Activated naive CD8-positive, alpha-beta T cell treated with anti-CD3 and anti-CD28 coated beads, Interleukin-2, amount 10 ng/mL, durations not matched to agents 7 days and 5 days (primary cell): ENCODE data around the gene IGLL5. TPM values are rescaled to one million over a fixed set of nuclear protein-coding genes. Genes with fewer than 3 reads are reported as not detected.

Experiments used
- ATAC-seq: fragments of 150-1000 bp; cut with Tn5 transposase; one replicate; pipeline ENCODE4 v1.10.0; 2021; ENCODE audit warnings: low read depth, moderate library complexity
- POLR2A ChIA-PET: fragments of 350-600 bp; sonication (Branson Sonifier 250); formaldehyde crosslinking; loops from one replicate; lab custom pipeline; 2021; ENCODE audit warnings: antibody characterized with exemption; lab: Charles Lee
- DNase-seq: peaks from one replicate; pipeline ENCODE4 v3.0.0; 2021
- H3K27ac Mint-ChIP-seq: one replicate; pipeline ENCODE4 v1.8.0; 2022; ENCODE audit warnings: mild to moderate bottlenecking, mixed read lengths
- H3K27me3 Mint-ChIP-seq: one replicate; pipeline ENCODE4 v1.8.0; 2022; ENCODE audit warnings: mild to moderate bottlenecking, moderate library complexity, mixed read lengths
- H3K36me3 Mint-ChIP-seq: one replicate; pipeline ENCODE4 v1.8.0; 2021; ENCODE audit warnings: mild to moderate bottlenecking, mixed read lengths
- H3K4me1 Mint-ChIP-seq: one replicate; pipeline ENCODE4 v1.8.0; 2021; ENCODE audit warnings: mixed read lengths
- H3K4me3 Mint-ChIP-seq: one replicate; pipeline ENCODE4 v1.8.0; 2022; ENCODE audit warnings: mild to moderate bottlenecking, moderate library complexity, mixed read lengths
- H3K9me3 Mint-ChIP-seq: one replicate; pipeline ENCODE4 v1.8.0; 2021; ENCODE audit warnings: mixed read lengths
- total RNA-seq, 2 experiments: library from RNA; stranded (reverse); gene quantifications; one replicate each; pipeline ENCODE4 v1.2.3, GENCODE V29; 2021

Gene IGLL5
- total RNA-seq, 2 experiments from 2014 or later: not detected

DNA sequence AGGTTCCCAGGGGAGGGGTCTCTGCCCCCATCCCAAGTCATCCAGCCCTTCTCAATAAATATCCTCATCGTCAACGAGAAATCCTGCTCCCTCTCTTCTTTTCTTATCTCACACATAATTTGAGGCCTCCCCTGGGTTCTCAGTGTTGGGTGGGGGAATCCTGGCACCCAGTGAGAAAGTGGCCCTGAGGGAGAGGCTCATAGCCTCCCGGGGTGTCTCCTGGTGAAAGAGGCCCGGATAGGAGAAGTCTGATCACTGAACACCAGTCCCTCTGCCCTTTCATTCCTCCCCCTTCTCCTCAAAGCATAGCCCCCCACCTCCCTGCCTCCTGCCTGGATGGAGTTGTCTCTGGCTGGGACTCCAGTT, 35.3 kb downstream of the IGLL5 start:
- Mint-ChIP-seq H3K9me3 (no peaks in the 10 kb centered on the region), H3K4me3 (no peak overlapping the region), H3K36me3 (no peaks in the 10 kb centered on the region), H3K4me1 (peaks cover 5% of the 10 kb centered on the region), H3K27ac (no peak overlapping the region), H3K27me3 (peaks cover 7% of the 10 kb centered on the region)
- DNase-seq (no peak), ATAC-seq (no peak)
- POLR2A ChIA-PET: no interaction called here

- DNase-seq: no peak
- H3K27ac Mint-ChIP-seq: no peak overlapping the region
- peaks cover 8% of the 10 kb centered on the region for H3K4me1 Mint-ChIP-seq
- no peak for ATAC-seq
- POLR2A ChIA-PET: no interaction called here
- H3K9me3 Mint-ChIP-seq: no peaks in the 10 kb centered on the region
- H3K4me3 Mint-ChIP-seq: no peak overlapping the region
- H3K27me3 Mint-ChIP-seq: peaks cover 7% of the 10 kb centered on the region
- no peaks in the 10 kb centered on the region for H3K36me3 Mint-ChIP-seq
These were observed 35.8 kb downstream of the IGLL5 start for GRCh38 chr22:22923379-22923778.

DNA sequence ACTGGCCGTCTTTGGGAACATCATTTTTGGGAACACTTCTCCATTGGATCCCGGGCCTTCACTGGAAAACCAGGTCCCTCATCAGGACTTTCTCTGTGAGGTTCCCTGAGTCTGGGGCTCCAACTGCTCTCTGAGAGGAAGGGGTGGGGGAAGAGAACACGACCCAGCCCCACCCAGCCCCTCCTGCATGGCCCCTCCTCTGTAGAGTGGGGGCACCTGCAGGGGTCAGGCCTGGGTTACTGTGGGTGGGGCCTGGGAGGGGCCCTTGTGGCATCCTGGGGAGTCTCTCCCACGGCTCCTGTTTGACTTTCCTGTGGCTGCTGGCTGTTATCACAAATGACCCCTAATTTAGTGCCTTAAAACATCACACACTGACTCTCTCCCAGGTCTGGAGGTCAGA, 36.3 kb downstream of the IGLL5 start:
- DNase-seq (no peak), ATAC-seq (no peak)
- Mint-ChIP-seq H3K27me3 (peaks cover 7% of the 10 kb centered on the region), H3K4me3 (no peak overlapping the region), H3K9me3 (no peaks in the 10 kb centered on the region), H3K36me3 (no peaks in the 10 kb centered on the region), H3K27ac (no peak overlapping the region), H3K4me1 (peaks cover 13% of the 10 kb centered on the region)
- POLR2A ChIA-PET: no interaction called here

DNA sequence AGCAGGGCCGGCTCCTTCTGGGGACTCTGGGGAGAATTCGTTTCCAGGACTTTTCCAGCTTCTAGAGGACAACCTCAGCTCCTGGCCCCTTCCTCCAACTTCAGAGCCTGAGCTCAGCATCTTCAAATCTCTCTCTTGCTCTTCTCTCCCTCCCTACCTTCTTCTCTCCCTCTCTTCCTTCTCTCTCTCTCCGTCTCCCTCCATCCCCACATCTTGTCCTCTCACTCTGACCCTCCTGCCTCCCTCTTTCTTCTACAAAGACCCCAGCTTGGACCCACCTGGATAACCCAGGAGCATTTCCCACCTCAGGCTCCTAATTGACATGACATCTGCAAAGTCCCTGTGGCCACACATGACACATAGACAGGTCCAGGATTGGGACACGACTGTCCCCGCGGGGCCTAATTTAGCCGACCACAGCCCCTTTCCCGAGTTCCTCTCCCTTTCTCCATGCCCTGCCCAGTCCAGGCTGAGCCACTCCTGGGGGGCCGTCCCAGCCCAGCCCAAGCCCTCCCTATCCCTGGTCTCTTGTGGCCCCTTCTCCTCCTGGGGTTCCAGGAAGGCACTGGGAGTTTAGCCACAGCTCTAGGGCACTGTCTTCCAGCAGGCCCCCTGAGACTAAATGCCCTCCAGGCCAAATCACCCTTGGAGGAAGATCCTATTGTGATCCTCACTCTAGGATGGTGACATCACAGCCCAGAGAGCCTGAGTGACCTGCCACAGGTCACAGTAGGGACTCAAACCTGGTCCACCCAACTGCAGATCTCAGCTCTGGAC, 36.9 kb downstream of the IGLL5 start:
- no peaks in the 10 kb centered on the region for H3K36me3 Mint-ChIP-seq
- DNase-seq: no peak
- H3K9me3 Mint-ChIP-seq: no peaks in the 10 kb centered on the region
- H3K27me3 Mint-ChIP-seq: peaks cover 7% of the 10 kb centered on the region
- ATAC-seq: no peak
- POLR2A ChIA-PET: no interaction called here
- H3K4me1 Mint-ChIP-seq: peaks cover 17% of the 10 kb centered on the region
- no peak overlapping the region for H3K4me3 Mint-ChIP-seq
- H3K27ac Mint-ChIP-seq: no peak overlapping the region

- DNase-seq (no peak), ATAC-seq (no peak)
- H3K27ac Mint-ChIP-seq: no peak overlapping the region
- no peaks in the 10 kb centered on the region for H3K9me3 Mint-ChIP-seq
- POLR2A ChIA-PET: no interaction called here
- H3K36me3 Mint-ChIP-seq: no peaks in the 10 kb centered on the region
- peaks cover 17% of the 10 kb centered on the region for H3K4me1 Mint-ChIP-seq
- H3K4me3 Mint-ChIP-seq: no peak overlapping the region
- H3K27me3 Mint-ChIP-seq: peaks cover 7% of the 10 kb centered on the region
These were observed 37.7 kb downstream of the IGLL5 start for GRCh38 chr22:22925146-22925804.

- no peak overlapping the region for H3K27ac Mint-ChIP-seq
- H3K36me3 Mint-ChIP-seq: no peaks in the 10 kb centered on the region
- POLR2A ChIA-PET: no interaction called here
- DNase-seq (no peak), ATAC-seq (no peak)
- no peak overlapping the region for H3K4me3 Mint-ChIP-seq
- H3K9me3 Mint-ChIP-seq: no peaks in the 10 kb centered on the region
- H3K4me1 Mint-ChIP-seq: peaks cover 17% of the 10 kb centered on the region
- peaks cover 7% of the 10 kb centered on the region for H3K27me3 Mint-ChIP-seq
These were observed 38.3 kb downstream of the IGLL5 start for GRCh38 chr22:22925805-22926369.

- peaks cover 19% of the 10 kb centered on the region for H3K4me1 Mint-ChIP-seq
- ATAC-seq: no peak
- POLR2A ChIA-PET: no interaction called here
These were observed 39.0 kb downstream of the IGLL5 start for GRCh38 chr22:22926370-22927195.

DNA sequence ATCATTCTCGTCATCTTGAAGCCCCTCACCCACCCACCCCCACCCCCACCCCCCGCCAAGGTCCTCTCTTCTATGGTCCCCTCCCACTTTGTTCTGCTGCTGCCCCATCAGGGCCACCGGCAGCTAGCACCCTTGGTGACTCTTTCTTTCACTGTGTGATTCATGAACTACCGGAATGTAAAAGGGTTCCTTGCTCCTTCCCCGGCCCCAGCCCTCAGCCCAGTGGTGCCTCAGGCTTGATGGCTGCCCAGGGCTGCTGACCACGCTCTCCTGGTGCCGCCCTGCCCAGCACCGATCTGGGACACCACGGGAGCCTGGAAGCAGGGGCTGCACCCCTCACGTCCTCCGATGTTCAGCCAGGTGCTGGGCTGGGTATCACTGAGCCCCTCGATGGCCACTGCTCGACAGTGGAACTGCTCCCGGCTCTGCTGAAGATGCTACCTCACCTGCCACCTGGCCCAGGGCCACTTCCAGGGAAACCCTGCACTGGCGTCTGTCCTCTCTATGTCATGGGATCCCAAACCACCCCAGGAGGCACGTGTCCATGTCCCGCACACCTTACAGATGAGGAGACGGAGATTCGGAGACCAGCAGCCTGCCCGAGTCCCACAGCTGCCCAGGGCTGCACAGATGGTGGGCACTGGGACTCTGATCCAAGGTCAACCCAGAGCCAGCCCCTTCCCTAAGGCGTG, 39.7 kb downstream of the IGLL5 start:
- Mint-ChIP-seq H3K27me3 (peaks cover 7% of the 10 kb centered on the region), H3K4me3 (no peak overlapping the region), H3K9me3 (no peaks in the 10 kb centered on the region), H3K4me1 (peaks cover 19% of the 10 kb centered on the region), H3K27ac (no peak overlapping the region), H3K36me3 (no peaks in the 10 kb centered on the region)
- DNase-seq (no peak), ATAC-seq (no peak)
- POLR2A ChIA-PET: no interaction called here

More at GRCh38 chr22:22926370-22927195, 39.0 kb downstream of the IGLL5 start:
- Mint-ChIP-seq H3K27me3 (peaks cover 7% of the 10 kb centered on the region), H3K27ac (no peak overlapping the region), H3K4me3 (no peak overlapping the region), H3K9me3 (no peaks in the 10 kb centered on the region), H3K36me3 (no peaks in the 10 kb centered on the region)
- DNase-seq: no peak

DNA sequence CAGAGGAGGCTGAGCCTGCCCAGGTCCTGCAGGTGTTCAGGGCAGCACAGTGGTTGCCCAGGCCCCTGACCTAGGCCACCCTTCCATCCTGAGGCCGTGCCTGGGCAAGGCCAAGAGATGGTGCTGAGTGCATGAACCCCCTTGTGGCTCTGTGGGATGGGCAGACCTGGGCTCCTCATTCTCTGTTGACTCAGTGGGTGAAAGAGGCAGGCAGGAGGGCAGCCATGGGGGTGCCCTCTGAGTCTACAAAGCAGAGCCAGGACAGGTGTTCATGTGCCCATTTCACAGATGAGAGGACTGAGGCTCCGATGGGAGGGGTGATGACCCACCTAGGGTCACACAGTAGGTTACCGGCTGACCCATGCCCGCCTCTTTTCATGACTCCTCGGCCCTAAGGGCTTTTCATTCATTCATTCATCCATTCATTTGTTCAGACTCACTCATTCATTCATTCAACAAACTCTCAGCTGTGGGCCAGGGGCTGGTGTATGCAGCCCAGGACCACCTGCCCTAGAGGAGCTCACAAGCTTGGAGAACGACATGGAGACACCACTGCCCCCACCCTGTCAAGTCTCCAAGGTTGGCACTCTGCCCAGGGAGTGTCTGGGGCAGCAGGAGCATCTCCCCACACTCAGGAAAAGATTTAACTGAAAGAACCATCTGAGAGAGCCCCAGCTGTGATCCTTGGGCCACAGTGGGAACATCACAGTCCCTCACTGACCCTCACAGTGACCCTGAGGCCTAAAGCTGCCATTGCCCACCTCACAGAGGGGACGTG, 40.5 kb downstream of the IGLL5 start:
- Mint-ChIP-seq H3K9me3 (no peaks in the 10 kb centered on the region), H3K27ac (peak overlapping the region; percentile 11), H3K36me3 (no peaks in the 10 kb centered on the region), H3K4me3 (no peak overlapping the region), H3K27me3 (peaks cover 7% of the 10 kb centered on the region), H3K4me1 (peaks cover 19% of the 10 kb centered on the region)
- DNase-seq (no peak), ATAC-seq (no peak)
- POLR2A ChIA-PET: no interaction called here

DNA sequence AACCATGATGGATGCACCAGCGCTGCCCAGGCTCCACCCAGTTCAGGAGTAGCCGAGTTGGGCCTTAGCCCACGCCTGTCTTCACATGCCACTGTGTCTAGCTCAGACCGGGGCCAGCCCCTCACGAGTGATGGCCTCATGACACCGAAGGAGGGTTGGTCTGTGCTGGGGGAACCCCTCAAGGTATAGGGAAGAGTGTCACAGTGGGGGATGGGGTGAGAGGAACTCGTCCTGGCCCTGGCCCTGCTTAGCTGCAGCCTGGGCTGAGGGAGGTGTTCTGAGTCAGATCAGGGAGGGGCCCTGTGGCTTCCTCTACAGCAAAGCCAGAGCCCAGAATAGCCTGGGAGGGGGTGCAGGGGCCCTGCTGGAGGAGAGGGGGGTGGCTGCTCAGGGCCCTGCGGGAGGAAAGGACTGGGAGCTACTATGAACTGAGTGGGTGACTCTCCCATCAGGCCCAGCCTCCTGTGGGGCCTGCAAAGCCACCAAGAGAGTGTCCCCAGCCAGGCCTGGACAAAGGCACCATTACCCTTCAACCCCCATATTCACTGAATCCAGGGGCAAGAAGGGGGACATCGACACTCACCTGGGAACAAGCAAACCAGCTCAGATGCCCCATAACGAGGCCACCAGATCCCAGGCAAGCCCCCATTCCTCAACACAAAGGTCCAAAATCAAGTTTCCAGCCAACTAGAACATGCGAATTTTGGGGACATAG, 41.2 kb downstream of the IGLL5 start:
- no peaks in the 10 kb centered on the region for H3K36me3 Mint-ChIP-seq
- peaks cover 19% of the 10 kb centered on the region for H3K4me1 Mint-ChIP-seq
- no peaks in the 10 kb centered on the region for H3K9me3 Mint-ChIP-seq
- peaks cover 7% of the 10 kb centered on the region for H3K27me3 Mint-ChIP-seq
- H3K27ac Mint-ChIP-seq: peak overlapping the region; percentile 11
- H3K4me3 Mint-ChIP-seq: no peak overlapping the region
- POLR2A ChIA-PET: no interaction called here
- peak; percentile 52 for DNase-seq
- peak; percentile 92 for ATAC-seq

- Mint-ChIP-seq H3K4me3 (no peak overlapping the region), H3K27me3 (peaks cover 4% of the 10 kb centered on the region), H3K4me1 (peaks cover 19% of the 10 kb centered on the region), H3K27ac (no peak overlapping the region), H3K36me3 (no peaks in the 10 kb centered on the region), H3K9me3 (no peaks in the 10 kb centered on the region)
- ATAC-seq (no peak), DNase-seq (no peak)
- POLR2A ChIA-PET: interaction anchor here (0.7 kb wide), 1 partner anchor 714 kb away, joined by 3 read pairs; no protein-coding TSS in a partner anchor
These were observed 42.0 kb downstream of the IGLL5 start for GRCh38 chr22:22929381-22930221.
